SK-N-SH (cell line): ENCODE data around the gene COL8A2. TPM values are rescaled to one million over a fixed set of nuclear protein-coding genes. Genes with fewer than 3 reads are reported as not detected.

Experiments used
- CTCF ChIA-PET: fragments of 300-600, 350-600 bp; formaldehyde crosslinking; extraction: SDS; loops from one replicate; lab custom pipeline; 2021; lab: Yijun Ruan, JAX
- POLR2A ChIA-PET: fragments of 350-600 bp; sonication (Branson Sonifier 250); formaldehyde crosslinking; extraction: SDS; loops from one replicate; lab custom pipeline; 2020; ENCODE audit warnings: antibody characterized with exemption, inconsistent platforms; lab: Yijun Ruan, JAX
- DNase-seq: peaks from one replicate; pipeline ENCODE4 v3.0.0; 2012
- H2AFZ ChIP-seq: fragments of 200-600 bp; sonication (generic); 2 replicates; pipeline ENCODE4 v1.8.1; 2016; ENCODE audit warnings: antibody characterized with exemption, mild to moderate bottlenecking, low read depth
- H3F3A ChIP-seq: fragments of 200-600 bp; sonication (generic); replicated peaks from 2 replicates; pipeline ENCODE3; 2016; ENCODE audit warnings: antibody characterized with exemption, mild to moderate bottlenecking; ENCODE audit not compliant: insufficient read depth
- H3K27ac ChIP-seq, 2 experiments: fragments of 200-500 bp in 1 of 2; fragments of 200-600 bp in 1 of 2; sonication (Bioruptor generic) in 1 of 2; sonication (generic), shearing (Covaris generic) in 1 of 2; 2 replicates each; pipeline versions ENCODE4 v1.5.1 to v1.6.1; 2014 to 2016; ENCODE audit warnings: low read depth in 2 of 2, inconsistent platforms in 1 of 2, low read length in 1 of 2, mild to moderate bottlenecking in 1 of 2, mixed read lengths in 1 of 2
- H3K27me3 ChIP-seq: fragments of 200-600 bp; sonication (generic), shearing (Covaris generic); 2 replicates; pipeline ENCODE4 v1.6.1; 2016; ENCODE audit warnings: mixed run types; ENCODE audit not compliant: insufficient read depth
- H3K36me3 ChIP-seq, 2 experiments: fragments of 200-500 bp in 1 of 2; fragments of 200-600 bp in 1 of 2; sonication (Bioruptor generic) in 1 of 2; sonication (generic) in 1 of 2; replicated peaks in 1 of 2; 2 replicates each; pipeline versions ENCODE3 to v1.5.1; 2014 to 2016; ENCODE audit warnings: low read length in 1 of 2, mild to moderate bottlenecking in 1 of 2; ENCODE audit not compliant: insufficient read depth in 2 of 2, control insufficient read depth in 1 of 2
- H3K4me1 ChIP-seq, 2 experiments: fragments of 200-500 bp in 1 of 2; fragments of 200-600 bp in 1 of 2; sonication (Bioruptor generic) in 1 of 2; sonication (generic), shearing (Covaris generic) in 1 of 2; 2 replicates each; pipeline versions ENCODE4 v1.5.1 to v1.6.1; 2014 to 2016; ENCODE audit warnings: low read depth in 1 of 2, low read length in 1 of 2, mixed run types in 1 of 2; ENCODE audit not compliant: insufficient read depth in 2 of 2, control insufficient read depth in 1 of 2
- H3K4me2 ChIP-seq: fragments of 200-600 bp; sonication (generic), shearing (Covaris generic); 2 replicates; pipeline ENCODE4 v1.6.1; 2017; ENCODE audit warnings: mixed run types
- H3K4me3 ChIP-seq, 2 experiments: fragments of 200-500 bp in 1 of 2; fragments of 200-600 bp in 1 of 2; sonication (Bioruptor generic) in 1 of 2; sonication (generic), shearing (Covaris generic) in 1 of 2; 2 replicates each; pipeline versions ENCODE4 v1.5.1 to v1.8.1; 2014 to 2016; ENCODE audit warnings: low read depth in 2 of 2, inconsistent platforms in 1 of 2, low read length in 1 of 2, mild to moderate bottlenecking in 1 of 2, mixed read lengths in 1 of 2, moderate library complexity in 1 of 2
- H3K79me2 ChIP-seq: fragments of 200-600 bp; sonication (generic); 2 replicates; pipeline ENCODE4 v1.8.1; 2017; ENCODE audit warnings: mild to moderate bottlenecking; ENCODE audit not compliant: insufficient read depth
- H3K9ac ChIP-seq: fragments of 200-600 bp; sonication (generic); 2 replicates; pipeline ENCODE4 v1.6.1; 2017; ENCODE audit warnings: mixed run types
- H3K9me2 ChIP-seq: fragments of 200-600 bp; sonication (generic); 2 replicates; pipeline ENCODE4 v1.6.1; 2017; ENCODE audit warnings: mixed run types
- H3K9me3 ChIP-seq: fragments of 200-600 bp; sonication (generic); 2 replicates; pipeline ENCODE4 v1.6.1; 2017; ENCODE audit warnings: mixed run types, mild to moderate bottlenecking, moderate library complexity
- H4K20me1 ChIP-seq: fragments of 200-600 bp; sonication (generic); 2 replicates; pipeline ENCODE4 v1.6.1; 2017; ENCODE audit warnings: mild to moderate bottlenecking, mixed run types; ENCODE audit not compliant: insufficient read depth
- CHD2 ChIP-seq: fragments of 150-350 bp; IDR thresholded peaks from 2 replicates; pipeline ENCODE4 v1.6.1; 2018; ENCODE audit warnings: low read length; ENCODE audit not compliant: partially characterized antibody
- ELF1 ChIP-seq: IDR thresholded peaks from 2 replicates; pipeline ENCODE4 v1.4.0; 2012
- EZH2phosphoT487 ChIP-seq: fragments of 200-600 bp; sonication (generic); IDR thresholded peaks from 2 replicates; pipeline ENCODE4 v1.6.1; 2017; ENCODE audit warnings: low read depth, mixed run types, mild to moderate bottlenecking, antibody characterized with exemption, moderate library complexity, borderline replicate concordance
- FOXJ3 ChIP-seq: sonication (generic); formaldehyde crosslinking; IDR thresholded peaks from 2 replicates; pipeline ENCODE4 v1.5.1; 2020; ENCODE audit warnings: mild to moderate bottlenecking, missing genetic modification reagents
- GATA2 ChIP-seq: sonication (generic); formaldehyde crosslinking; IDR thresholded peaks from 2 replicates; pipeline ENCODE4 v1.5.0; 2020; ENCODE audit warnings: mild to moderate bottlenecking, missing genetic modification reagents
- JUND ChIP-seq: IDR thresholded peaks from 2 replicates; pipeline ENCODE4 v1.4.0; 2012
- NFIC ChIP-seq: IDR thresholded peaks from 2 replicates; pipeline ENCODE4 v1.4.0; 2012; ENCODE audit warnings: borderline replicate concordance
- NRF1 ChIP-seq: IDR thresholded peaks from 2 replicates; pipeline ENCODE4 v1.6.1; 2012; ENCODE audit warnings: low read depth, mild to moderate bottlenecking, low read length
- RCOR1 ChIP-seq: fragments of 150-350 bp; IDR thresholded peaks from 2 replicates; pipeline ENCODE4 v1.6.1; 2017; ENCODE audit warnings: antibody characterized with exemption, low read length
- RXRA ChIP-seq: IDR thresholded peaks from 2 replicates; pipeline ENCODE4 v1.4.0; 2012; ENCODE audit warnings: low read depth, mild to moderate bottlenecking, borderline replicate concordance
- TAF1 ChIP-seq: IDR thresholded peaks from 2 replicates; pipeline ENCODE4 v1.6.1; 2012; ENCODE audit warnings: low read depth, mild to moderate bottlenecking, low read length, moderate library complexity, borderline replicate concordance
- YY1 ChIP-seq: IDR thresholded peaks from 2 replicates; pipeline ENCODE4 v1.4.0; 2012; ENCODE audit warnings: low read depth, mild to moderate bottlenecking
- WGBS: methylation state at CpG from one replicate; pipeline ENCODE4 v1.1.6; 2017; ENCODE audit warnings: low lambda C conversion rate; 5-methylcytosine and 5-hydroxymethylcytosine counted together
- polyA plus RNA-seq, 3 experiments: library from polyadenylated mRNA; depleted of rRNA; stranded (reverse); fragments of >200 nt; gene quantifications; 2 replicates each; pipeline ENCODE4 v1.2.3, GENCODE V29; 2012
- TF ChIP-seq, protein P1 (sequence below): fragments of 200-600 bp; sonication (generic); IDR thresholded peaks from 2 replicates; pipeline ENCODE4 v1.6.1; 2017; ENCODE audit warnings: antibody characterized with exemption, mild to moderate bottlenecking, moderate library complexity
- TF ChIP-seq, protein P2 (sequence below): IDR thresholded peaks from 2 replicates; pipeline ENCODE4; 2012
- TF ChIP-seq, protein P3 (sequence below): IDR thresholded peaks from 2 replicates; pipeline ENCODE4 v1.6.1; 2012; ENCODE audit warnings: mild to moderate bottlenecking, low read depth, low read length, moderate library complexity
- TF ChIP-seq, protein P4 (sequence below): IDR thresholded peaks from 2 replicates; pipeline ENCODE4 v1.4.0; 2012; ENCODE audit warnings: low read depth, borderline replicate concordance

COL8A2 gene
- polyA plus RNA-seq, 1 of the 3 experiments (the other 2 are of a cell fraction): 3.1 TPM

DNA sequence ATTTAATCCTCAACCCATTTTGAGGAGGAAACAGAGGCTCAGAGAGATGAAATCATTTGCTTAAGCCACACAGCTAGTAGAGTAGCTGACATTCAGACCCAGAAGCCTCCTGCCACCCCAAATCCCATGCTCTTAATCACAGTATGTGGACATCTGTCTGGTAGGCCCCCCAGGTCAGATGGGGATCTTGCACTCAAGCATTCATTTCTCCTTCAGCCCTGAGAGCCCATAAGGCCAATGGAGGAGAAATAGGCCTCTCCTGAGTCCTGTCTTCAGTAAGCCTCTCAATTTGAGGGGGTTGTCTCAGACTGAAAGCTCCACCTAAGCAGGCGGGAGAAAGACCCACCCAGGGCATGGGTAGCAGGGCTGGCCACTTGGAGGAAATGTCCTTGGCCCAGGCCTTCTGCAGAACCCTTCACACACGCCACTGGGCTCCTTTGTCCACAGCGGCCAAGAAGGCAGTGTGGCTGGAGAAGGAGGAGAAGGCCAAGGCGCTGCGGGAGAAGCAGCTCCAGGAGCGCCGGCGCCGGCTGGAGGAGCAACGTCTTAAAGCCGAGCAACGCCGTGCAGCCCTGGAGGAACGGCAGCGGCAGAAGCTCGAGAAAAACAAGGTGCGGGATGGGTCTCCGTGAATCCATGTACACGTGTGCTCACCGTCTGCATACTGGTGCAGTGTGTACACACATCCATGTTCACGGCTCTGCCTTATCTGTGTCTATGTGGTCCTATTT is 47.2 kb upstream of the COL8A2 start:
- Histone ChIP-seq H3K9me3 (no peaks in the 10 kb centered on the region), H3K4me3 (no peak overlapping the region), H3K79me2 (peaks cover 93% of the 10 kb centered on the region), H3K27ac (peak overlapping the region in 1 of 2 experiments; percentile 78; a peak in 3 of 4 replicates), H3K4me2 (peak overlapping the region; percentile 68), H3K4me1 (peaks cover 0 to 15% of the 10 kb centered on the region in 2 experiments; a peak in 3 of 4 replicates), H4K20me1 (peaks cover 73% of the 10 kb centered on the region), H3K27me3 (no peaks in the 10 kb centered on the region), H2AFZ (no peak overlapping the region)
- CTCF ChIA-PET: interaction anchor here (4.1 to 5.9 kb wide), 2 partner anchors 16 to 22 kb away, joined by 23 to 32 read pairs; partner anchors contain the start of gene TRAPPC3
- no peak for DNase-seq
- TF ChIP-seq YY1 (no peak), GATA2 (CRISPR knock-in tag) (no peak), FOXJ3 (no peak)
- TF ChIP-seq, all 33 proteins: peak for 0
- H3K36me3 ChIP-seq: peaks cover 54 to 55% of the 10 kb centered on the region in 2 experiments
- POLR2A ChIA-PET: interaction anchor here (0.6 to 1.1 kb wide), 2 partner anchors 11 to 15 kb away, joined by 3 to 5 read pairs; no protein-coding TSS in a partner anchor
- H3K9ac ChIP-seq: no peak overlapping the region; the same call in 1 of the 2 replicates
- H3F3A ChIP-seq: peaks cover 11% of the 10 kb centered on the region
- 98% methylated on average over 21 of the region's 21 CpGs for WGBS
- no peaks in the 10 kb centered on the region for H3K9me2 ChIP-seq

DNA sequence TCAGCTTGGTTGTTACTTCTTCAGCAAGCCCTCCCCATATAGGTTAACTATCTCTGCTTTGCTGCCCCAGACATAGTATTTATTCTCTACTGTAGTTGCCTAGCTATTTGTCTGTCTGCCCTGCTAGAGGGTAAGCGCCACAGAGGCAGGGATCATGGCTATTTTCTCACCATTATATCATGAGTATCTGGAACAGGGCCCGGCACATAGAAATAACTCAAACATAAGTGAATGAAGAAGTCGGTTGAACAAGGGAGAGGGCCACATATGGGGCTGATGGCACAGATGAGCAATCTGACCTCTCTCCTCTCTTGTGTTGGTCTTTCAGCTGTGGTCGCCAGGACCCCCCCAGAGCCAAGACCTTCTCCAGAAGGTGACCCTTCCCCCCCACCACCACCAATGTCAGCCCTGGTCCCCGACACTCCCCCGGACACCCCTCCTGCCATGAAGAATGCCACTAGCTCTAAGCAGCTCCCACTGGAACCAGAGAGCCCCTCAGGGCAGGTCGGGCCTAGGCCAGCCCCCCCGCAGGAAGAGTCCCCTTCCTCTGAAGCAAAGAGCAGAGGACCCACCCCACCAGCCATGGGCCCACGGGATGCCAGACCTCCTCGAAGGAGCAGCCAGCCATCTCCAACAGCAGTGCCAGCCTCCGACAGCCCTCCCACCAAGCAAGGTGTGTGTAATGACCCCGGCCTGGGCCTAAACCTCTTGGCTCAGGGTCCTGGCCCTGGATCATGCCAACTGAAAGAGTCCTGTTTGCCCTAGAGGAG is 45.8 kb upstream of the COL8A2 start:
- Histone ChIP-seq H3K9me2 (no peaks in the 10 kb centered on the region), H3F3A (peaks cover 11% of the 10 kb centered on the region), H3K36me3 (peaks cover 47 to 49% of the 10 kb centered on the region in 2 experiments), H2AFZ (no peak overlapping the region), H3K27me3 (no peaks in the 10 kb centered on the region), H3K4me2 (no peak overlapping the region), H3K4me1 (peaks cover 0 to 22% of the 10 kb centered on the region in 2 experiments; a peak in 3 of 4 replicates), H4K20me1 (peaks cover 85% of the 10 kb centered on the region), H3K9me3 (no peaks in the 10 kb centered on the region), H3K79me2 (peaks cover 99% of the 10 kb centered on the region), H3K9ac (no peak overlapping the region), H3K4me3 (no peak overlapping the region), H3K27ac (peak overlapping the region in 1 of 2 experiments; percentile 78; a peak in 2 of 4 replicates)
- CTCF ChIA-PET: interaction anchor here (1.2 to 5.9 kb wide), 4 partner anchors 18 to 77 kb away, joined by 4 to 32 read pairs (median 14); partner anchors contain the start of genes THRAP3 and TRAPPC3
- WGBS: 86% methylated on average over 6 of the region's 12 CpGs
- DNase-seq: peak; percentile 35
- POLR2A ChIA-PET: interaction anchor here (1.8 kb wide), 1 partner anchor 10 kb away, joined by 5 read pairs; no protein-coding TSS in a partner anchor
- no peak for TF ChIP-seq NRF1
- TF ChIP-seq, protein P1, sequence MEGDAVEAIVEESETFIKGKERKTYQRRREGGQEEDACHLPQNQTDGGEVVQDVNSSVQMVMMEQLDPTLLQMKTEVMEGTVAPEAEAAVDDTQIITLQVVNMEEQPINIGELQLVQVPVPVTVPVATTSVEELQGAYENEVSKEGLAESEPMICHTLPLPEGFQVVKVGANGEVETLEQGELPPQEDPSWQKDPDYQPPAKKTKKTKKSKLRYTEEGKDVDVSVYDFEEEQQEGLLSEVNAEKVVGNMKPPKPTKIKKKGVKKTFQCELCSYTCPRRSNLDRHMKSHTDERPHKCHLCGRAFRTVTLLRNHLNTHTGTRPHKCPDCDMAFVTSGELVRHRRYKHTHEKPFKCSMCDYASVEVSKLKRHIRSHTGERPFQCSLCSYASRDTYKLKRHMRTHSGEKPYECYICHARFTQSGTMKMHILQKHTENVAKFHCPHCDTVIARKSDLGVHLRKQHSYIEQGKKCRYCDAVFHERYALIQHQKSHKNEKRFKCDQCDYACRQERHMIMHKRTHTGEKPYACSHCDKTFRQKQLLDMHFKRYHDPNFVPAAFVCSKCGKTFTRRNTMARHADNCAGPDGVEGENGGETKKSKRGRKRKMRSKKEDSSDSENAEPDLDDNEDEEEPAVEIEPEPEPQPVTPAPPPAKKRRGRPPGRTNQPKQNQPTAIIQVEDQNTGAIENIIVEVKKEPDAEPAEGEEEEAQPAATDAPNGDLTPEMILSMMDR: no peak
- no peak for TF ChIP-seq CHD2
- TF ChIP-seq, protein P2, sequence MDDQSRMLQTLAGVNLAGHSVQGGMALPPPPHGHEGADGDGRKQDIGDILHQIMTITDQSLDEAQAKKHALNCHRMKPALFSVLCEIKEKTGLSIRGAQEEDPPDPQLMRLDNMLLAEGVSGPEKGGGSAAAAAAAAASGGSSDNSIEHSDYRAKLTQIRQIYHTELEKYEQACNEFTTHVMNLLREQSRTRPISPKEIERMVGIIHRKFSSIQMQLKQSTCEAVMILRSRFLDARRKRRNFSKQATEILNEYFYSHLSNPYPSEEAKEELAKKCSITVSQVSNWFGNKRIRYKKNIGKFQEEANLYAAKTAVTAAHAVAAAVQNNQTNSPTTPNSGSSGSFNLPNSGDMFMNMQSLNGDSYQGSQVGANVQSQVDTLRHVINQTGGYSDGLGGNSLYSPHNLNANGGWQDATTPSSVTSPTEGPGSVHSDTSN: no peak
- no peak for TF ChIP-seq JUND
- TF ChIP-seq, protein P3, sequence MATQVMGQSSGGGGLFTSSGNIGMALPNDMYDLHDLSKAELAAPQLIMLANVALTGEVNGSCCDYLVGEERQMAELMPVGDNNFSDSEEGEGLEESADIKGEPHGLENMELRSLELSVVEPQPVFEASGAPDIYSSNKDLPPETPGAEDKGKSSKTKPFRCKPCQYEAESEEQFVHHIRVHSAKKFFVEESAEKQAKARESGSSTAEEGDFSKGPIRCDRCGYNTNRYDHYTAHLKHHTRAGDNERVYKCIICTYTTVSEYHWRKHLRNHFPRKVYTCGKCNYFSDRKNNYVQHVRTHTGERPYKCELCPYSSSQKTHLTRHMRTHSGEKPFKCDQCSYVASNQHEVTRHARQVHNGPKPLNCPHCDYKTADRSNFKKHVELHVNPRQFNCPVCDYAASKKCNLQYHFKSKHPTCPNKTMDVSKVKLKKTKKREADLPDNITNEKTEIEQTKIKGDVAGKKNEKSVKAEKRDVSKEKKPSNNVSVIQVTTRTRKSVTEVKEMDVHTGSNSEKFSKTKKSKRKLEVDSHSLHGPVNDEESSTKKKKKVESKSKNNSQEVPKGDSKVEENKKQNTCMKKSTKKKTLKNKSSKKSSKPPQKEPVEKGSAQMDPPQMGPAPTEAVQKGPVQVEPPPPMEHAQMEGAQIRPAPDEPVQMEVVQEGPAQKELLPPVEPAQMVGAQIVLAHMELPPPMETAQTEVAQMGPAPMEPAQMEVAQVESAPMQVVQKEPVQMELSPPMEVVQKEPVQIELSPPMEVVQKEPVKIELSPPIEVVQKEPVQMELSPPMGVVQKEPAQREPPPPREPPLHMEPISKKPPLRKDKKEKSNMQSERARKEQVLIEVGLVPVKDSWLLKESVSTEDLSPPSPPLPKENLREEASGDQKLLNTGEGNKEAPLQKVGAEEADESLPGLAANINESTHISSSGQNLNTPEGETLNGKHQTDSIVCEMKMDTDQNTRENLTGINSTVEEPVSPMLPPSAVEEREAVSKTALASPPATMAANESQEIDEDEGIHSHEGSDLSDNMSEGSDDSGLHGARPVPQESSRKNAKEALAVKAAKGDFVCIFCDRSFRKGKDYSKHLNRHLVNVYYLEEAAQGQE: no peak
- no peak for TF ChIP-seq TAF1
- no peak for TF ChIP-seq EZH2phosphoT487
- TF ChIP-seq RXRA: no peak
- no peak for TF ChIP-seq ELF1
- no peak for TF ChIP-seq NFIC
- TF ChIP-seq, protein P4, sequence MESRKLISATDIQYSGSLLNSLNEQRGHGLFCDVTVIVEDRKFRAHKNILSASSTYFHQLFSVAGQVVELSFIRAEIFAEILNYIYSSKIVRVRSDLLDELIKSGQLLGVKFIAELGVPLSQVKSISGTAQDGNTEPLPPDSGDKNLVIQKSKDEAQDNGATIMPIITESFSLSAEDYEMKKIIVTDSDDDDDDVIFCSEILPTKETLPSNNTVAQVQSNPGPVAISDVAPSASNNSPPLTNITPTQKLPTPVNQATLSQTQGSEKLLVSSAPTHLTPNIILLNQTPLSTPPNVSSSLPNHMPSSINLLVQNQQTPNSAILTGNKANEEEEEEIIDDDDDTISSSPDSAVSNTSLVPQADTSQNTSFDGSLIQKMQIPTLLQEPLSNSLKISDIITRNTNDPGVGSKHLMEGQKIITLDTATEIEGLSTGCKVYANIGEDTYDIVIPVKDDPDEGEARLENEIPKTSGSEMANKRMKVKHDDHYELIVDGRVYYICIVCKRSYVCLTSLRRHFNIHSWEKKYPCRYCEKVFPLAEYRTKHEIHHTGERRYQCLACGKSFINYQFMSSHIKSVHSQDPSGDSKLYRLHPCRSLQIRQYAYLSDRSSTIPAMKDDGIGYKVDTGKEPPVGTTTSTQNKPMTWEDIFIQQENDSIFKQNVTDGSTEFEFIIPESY: no peak
- TF ChIP-seq RCOR1: no peak
